GM19452 (cell line): ENCODE measurements around the gene PIRT.

Experiments used
- ATAC-seq: cut with Tn5 transposase; IDR thresholded peaks from one replicate; pipeline ENCODE4 v1.9.1; 2021; ENCODE audit not compliant: unreplicated experiment

Gene PIRT

DNA sequence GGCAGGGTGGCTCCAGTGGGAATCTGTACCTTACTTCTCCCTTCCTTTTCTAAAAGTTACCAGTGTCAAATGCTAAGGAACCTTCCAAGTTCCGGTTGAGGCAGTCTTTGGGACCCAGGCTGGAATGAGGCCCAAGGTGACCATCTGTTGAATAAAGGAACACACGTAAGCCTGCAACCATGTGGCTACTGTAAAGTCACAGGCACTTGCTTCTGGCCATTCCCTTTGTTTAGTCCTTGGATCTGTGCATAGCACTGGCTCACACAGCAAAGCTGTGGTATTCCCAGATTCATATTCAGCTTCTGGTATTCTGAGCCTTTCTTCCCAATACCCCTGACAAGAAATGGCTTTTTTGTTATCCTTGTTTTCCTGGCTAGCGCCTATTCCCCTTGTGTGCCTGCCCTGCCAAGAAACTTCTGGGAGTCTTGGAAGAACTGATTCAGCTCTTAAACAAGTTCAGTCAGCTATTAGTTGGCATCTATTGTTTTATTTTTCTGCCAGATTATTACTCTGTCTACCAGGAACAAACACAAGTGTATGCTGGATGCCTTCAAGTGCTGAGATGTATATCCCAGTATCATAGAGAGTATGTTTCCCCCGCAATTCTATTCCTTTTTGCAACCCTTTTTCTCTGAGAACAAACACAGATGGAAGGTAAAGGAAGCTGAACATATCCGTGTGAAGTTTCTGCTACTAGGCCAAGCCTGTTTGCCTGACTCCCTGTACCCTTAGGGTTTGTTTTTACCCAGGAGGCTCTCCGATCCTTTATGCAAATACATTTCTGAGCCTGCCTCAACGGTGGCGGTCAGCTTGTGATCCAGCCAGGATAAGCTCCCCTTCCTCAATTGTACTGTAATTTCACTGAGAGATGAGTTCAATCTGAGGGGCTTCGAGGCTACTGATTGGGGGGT lies 47.1 kb downstream of the PIRT start:
- ATAC-seq = no peak

DNA sequence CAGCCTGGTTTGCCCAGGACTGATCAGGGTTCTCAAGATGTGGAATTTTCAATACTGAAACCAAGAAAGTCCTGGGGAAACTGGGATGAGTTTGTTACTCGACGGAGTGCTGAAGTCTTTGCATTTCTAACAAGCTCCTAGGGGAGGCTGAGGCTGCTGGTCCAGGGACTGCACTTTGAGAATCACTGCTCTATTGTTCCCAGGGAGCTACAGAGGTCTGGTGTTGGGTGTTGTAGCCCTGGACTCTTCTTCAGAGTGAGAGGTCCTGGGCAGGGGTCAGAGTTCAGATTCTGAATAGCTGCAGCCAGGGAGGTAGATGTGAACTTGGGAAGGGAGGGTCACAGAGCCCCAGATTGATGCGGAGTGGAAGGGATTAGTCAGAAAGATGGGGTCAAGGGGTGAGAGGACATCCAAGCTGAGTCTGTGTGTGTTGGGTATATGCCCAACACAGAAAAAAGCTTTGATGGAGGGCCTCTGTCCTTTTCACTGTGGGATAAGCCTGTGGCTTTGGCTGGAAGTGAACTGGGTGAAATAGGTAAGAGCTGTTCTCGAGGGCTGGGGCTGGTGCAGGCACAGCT lies 48.1 kb downstream of the PIRT start:
- no peak for ATAC-seq

DNA sequence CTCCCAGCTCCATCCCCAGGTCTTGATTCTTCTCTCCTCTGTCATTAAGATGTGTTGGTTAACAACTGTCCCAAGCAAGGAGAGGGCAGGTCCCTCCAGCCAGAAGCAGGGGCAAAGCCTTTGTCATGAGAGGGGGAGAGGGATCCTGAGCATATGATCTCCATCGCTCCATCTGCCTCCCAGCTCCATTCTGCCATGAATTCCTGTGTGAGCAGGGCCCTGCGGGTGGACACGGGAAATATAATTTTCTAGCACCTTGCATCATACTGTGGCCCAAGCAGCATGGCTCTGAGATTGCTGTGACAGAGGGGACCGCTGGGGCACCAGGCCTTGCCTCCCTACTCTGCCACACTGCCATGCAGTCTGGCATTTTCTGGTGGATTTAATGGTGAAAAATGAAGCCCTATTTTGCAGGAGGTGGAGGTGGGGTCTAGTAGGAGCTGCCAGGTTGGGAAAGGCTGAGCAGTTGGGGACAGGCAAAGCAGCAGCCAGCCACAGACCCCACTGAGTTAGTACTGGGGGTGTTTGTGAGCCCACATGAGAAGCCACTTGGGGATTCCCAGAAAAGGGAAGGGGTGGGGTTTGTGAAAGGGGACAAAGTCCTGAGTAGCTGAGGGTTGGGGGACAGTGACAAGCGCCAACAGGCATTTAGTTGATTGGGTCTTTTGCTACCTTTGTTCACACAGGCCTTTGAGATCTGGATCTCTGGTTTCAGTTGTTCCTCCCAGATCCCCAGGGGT lies 50.4 kb downstream of the PIRT start:
- no peak for ATAC-seq

DNA sequence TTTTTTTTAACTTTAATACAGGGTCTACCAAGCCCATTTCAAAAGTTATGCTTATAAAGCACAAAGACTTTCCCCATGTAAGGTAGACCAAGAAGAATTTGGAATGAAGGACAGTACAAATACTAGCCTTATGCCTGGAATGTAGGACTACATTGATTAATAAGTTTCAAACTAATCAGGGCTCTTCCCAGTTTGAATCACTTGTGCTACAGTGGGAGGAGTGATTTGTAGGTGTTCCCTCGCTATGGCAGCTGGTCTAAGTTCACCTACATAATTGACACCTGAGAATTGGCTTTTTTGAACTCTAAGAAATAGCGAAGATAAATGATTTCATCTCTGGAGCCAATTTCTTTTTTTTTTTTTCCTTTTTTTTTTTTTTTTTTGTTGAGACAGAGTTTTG lies 52.6 kb downstream of the PIRT start:
- ATAC-seq = no peak

DNA sequence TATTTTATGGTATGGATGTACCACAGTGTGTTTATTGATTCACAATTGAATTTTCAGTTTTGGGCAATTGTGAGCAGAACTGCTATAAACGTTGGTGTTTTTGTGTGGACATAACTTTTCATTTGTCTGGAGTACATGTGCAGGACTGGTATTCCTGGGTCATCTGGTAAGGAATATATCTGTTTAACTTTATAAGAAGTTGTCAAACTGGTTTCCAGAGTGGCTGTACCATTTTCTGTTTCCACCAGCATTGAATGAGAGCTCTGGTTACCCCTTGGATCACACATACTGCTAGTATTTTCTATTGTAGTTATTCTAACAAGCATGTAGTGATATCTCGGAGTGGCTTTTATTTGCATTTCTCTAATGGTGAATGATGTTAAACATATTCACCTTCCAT lies 58.3 kb downstream of the PIRT start:
- no peak for ATAC-seq

DNA sequence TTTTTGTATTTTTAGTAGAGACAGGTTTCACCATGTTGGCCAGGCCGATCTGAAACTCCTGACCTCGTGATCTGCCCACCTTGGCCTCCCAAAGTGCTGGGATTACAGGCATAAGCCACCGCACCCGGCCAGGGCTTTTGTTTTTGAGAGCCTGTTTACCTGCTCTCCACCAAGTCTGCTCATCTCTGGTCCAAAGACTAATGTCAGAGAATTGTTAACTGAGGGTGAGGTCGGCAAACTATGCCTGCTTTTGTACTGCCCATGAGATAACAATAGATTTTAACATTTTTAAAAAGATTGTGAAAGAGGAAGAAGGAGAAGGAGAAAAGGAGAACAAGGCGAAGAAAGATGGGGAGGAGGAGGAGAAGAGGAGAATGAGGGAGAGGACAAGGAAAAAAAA lies 60.0 kb downstream of the PIRT start:
- ATAC-seq = no peak

DNA sequence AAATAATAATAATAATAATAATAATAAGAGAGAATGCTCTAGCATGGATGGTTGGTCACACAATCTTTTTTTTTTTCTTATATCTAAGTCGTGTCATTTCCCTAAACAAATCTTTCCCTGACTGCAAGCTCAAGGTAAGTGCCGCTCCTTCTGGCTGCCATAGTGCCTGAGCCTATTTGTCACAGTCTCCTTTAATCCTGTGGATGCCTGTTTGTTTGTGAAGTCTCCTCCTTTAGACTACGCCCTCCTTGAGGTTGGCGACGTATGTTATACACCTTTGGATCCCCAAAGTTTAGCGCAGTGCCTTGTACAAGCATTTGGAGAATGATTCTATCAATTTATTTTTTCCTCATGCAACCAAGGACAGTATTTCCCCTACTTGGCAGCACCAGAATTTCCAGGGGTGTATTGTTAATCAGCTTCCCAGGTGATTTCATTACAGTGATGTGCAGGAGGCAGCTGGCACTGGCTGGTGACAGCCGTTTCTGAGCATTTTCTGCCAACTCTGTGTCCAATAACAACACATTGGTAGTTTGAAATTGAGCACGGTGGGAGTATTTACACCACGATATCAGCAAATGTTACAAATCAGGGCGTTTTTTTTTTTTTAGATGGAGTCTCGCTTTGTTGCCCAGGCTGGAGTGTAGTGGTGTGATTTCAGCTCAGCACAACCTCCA lies 60.6 kb downstream of the PIRT start:
- ATAC-seq = no peak

DNA sequence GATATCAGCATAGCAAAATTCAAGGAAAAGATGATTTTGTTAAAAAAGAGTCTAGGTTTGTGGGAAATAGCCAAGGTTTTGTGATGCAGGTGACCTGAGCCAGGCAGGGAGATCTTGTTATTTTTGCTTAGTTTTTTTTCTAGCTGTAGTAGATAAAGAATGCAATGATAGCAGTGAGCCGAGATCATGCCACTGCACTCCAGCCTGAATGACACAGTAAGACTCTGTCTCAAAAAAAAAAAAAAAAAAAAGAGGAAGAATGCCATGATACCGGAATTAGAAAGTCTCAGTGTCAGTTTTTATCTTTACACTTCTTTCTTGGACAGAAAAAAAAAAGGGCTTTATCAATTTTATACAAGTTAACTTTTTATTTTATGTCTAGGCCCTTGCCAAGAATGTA lies 61.5 kb downstream of the PIRT start:
- ATAC-seq = no peak

DNA sequence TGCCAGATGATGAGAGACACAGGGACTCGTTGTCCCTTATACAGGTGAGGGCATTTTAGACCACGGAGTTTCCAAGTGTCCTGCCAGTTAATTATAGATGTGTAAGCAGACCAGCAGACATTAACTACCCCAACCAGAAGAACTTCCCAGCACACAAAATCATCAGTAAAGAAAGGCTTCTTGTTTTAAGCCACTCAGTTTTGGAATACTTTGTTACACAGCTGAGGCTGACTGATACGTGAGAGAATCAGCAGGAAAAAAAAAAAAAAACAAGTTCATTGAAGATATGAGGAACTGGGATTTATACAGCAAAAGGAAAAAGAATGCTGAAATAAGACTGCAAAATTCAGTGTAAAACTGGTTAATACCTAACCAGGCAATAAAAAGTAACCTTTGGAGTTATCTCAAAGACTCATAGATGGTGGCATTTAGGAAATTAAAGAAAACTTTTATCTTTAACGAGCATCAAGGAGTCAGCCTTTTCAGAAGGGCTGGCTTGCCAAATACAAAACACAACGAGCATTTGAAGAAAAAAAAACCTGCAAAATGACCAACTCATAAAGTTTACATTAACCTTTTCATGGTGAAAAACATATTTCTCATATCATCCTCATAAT lies 62.0 kb downstream of the PIRT start:
- no peak for ATAC-seq

DNA sequence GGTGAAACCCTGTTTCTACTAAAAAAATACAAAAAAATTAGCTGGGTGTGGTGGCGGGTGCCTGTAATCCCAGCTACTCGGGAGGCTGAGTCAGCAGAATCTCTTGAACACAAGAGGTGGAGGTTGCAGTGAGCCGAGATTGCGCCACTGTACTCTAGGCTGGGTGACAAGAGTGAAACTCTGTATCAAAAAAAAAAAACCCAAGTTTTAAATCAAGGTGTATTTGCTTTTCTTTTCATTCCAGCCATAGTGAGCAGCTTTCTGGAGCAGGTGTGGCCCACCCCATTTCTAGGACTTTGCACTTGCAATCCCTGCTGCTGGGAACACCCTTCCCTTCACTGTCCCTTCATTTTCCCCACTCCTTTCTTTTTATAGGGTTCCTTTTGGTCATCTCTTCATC lies 62.8 kb downstream of the PIRT start:
- no peak for ATAC-seq

DNA sequence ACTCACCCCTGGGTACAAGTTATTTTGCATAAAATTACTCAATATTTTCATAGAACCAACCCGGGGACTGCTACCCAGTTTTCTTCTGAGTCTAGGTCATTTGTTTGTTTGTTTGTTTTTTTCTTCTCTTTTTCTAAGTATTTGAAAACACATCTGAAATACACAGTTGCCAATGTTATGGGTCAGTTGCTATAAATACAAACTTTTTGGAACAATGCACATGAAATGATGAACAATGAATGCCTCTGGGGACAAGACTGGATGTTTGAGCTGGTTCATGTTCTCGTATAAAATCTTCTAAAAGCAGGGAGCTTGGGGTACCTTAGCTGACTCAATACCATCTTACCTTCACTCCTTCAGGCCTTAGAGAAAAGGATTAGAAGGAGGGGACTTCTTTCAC lies 64.5 kb downstream of the PIRT start:
- ATAC-seq = no peak
